Activated naive CD4-positive, alpha-beta T cell (primary cell): ENCODE measurements around the gene SCRT2.
"Not testable (repeated sequence)": the region's sequence is repeated elsewhere in the genome, so short reads cannot be mapped to it uniquely, and the experiment has no call there.

ENCODE experiments used
- DNase-seq, 4 experiments: peaks; one replicate each; lab custom pipeline; 2025; lab: John Stamatoyannopoulos, UW

SCRT2 gene

DNA sequence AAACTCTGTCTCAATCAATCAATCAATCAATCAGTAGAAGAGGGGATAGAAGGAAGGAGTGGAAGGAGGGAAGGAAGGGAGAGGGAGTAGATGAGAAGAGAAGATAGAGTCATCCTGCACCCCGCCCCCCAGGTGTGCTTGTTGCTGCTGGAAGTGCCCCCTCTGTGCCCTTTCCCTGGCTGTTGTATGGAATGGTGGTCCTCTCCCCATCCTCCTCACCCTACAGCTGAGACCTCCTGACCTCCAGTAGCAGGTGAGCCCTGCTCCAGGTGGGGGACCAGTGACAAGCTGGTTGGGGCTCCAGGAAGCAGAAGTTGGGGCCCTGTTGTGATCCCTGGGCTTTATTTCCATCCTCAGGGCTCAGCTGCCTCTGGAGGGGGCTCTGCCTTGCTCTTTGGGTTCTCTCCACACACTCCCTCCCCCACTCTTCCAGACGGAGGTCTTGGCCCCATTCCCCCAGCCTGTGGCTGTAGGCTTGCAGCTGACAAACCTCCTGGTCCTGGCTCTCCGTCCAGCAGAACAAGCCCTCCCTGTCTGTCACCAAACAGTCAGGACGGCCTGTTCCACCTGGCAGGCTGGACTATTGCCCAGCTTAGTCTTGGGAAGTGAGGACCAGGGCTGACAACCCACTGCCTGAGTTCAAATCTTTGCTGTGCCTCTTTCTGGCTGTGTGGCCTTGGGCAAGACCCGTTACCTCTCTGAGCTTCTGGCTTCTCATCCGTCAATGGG is 26.0 kb upstream of the SCRT2 start:
- no peak for DNase-seq

DNA sequence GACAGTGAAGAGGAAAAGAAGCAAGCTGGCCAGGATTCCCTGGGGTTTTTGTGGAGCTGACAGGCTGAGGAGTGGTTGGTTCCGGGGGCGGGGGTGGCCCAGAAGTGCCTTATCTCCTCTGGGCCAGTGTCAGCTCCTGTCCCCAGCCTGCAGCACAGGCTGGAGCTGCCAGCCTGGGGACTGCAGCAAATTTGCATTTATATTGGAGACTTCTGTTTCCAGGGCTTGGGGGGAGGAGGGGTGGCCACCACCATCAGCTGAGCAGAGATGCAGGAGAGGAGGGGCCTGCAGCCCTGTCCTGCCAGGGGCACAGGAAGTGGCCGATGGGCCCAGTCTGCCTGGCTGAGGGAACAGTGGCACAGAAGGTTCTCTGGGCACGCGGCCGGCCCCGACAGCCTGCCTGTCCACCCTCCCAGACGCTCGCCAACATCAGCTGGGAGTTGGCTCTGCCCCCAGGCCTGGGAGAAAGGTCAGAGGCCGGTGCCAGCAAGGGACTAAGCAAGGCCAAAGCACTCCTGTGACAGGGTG is 24.3 kb upstream of the SCRT2 start:
- no peak for DNase-seq

DNA sequence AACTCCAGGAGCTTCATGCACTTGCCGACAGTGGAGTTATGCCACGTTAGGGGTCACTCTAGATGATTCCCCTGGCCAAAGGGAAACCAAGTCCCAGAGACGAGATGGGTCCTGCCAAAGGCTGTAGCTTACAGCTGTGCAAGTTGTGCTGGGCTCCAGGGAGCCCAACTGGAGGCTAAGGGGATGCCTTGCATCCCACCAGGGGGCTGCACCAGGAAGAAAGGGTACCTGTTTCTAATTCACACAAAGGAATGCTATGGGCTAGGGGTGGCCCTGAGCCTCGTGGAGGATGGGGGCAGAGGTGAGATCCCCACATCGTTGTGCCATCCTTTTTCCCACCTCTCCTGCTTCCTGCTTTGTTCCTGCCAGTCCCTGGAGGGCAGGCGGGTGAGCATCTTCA is 23.7 kb upstream of the SCRT2 start:
- DNase-seq, result no peak

DNA sequence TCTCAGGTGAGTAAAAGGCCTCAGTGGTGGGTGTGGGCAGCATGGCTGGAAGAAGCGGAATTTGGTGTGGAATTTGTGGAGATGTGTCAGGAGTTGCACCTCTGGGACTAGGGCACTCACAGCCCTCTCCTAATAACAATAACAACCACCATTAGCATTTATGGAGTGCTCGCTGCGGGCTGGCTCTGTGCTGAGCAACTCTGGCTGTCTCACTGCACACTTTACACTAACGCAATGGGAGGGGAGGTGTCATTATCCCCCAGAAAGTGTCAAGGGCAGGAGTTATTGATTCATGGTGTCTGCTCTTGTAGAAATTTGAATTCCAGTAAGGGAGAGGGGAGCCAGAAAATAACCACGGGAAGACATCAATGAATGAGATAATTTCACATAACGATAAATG is 22.7 kb upstream of the SCRT2 start:
- DNase-seq, result no peak

DNA sequence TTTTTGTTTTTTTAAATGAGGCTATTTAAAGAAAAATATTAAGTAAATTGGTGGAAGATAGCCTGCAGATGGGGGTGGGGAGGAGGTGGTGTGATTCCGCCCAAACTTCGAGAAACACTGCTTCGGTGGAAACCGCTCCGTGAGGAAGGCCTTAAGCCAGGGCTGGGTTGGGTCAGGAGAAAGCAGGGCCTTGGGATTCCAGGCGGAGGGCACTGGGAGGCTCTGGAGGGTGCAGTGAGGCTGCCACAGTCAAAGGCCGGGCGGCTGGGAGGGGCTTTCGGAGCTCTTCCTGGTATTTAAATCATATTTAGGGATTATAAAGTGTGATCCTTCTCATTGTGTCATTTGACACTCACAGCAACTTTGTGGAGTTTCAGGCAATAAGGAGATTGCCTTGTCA is 22.2 kb upstream of the SCRT2 start:
- DNase-seq, result no peak

DNA sequence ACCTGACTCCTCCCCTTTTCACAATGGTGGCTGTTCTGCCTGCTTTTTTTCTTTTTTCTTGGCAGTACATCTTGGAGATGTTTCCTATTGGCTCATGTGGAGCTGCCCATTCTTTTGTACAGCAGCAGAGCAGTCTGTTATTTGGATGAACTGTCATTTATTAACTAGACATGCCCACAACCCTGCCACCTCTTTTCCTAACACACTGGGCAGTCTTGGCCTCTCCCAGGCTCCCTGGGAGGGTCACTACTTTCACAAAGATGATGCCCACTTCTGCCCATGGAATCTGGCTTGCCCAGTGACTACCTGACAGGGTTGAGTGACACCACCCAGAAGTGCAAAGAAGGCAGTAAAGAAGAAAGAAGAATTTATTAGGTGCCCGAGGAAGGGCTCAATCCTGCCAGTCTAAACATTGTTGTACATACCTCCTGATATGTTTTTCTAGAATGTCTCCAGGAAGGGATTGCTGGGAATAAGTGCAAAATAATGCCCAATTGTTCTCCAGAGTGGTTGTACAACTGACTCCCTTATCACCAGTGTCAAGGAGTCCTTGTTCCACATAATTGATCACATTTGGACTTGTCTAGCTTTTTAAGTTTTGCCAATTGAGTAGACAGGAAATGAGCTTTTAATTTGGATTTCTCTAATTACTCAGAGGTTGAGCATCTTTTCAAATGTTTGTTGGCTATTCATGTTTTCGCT is 19.7 kb upstream of the SCRT2 start:
- DNase-seq, result no peak

DNA sequence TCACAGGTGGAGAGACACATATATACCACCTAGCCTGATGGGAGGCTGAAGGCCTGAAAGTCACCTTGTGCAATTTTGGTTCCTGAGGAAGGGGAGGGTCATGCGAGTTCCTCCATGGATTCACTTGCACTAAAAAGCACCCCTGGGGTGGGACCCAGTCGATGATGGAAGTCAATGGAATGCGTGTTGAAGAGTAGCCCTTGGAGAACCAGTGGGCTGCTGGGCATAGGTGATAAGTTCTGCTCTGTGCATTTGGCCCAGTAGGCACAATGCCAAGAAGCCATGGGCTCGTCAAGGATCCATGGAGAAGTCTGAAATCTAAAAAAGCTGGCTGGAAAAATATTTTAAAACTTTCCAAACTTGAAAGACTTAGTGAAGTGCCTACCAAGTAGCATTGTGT is 18.9 kb upstream of the SCRT2 start:
- no peak for DNase-seq

DNA sequence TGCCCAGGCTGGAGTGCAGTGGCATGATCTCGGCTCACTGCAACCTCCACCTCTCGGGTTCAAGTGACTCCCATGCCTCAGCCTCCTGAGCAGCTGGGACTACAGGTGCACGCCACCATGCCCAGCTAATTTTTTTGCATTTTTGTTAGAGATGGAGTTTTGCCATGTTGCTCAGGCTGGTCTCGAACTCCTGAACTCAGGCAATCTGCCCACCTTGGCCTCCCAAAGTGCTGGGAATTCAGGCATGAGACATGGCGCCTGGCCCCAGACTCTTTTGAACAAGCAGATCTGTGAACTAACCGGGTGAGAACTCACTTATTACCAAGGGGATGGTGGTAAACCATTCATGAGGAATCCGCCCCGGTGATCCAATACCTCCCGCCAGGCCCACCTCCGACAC is 18.2 kb upstream of the SCRT2 start:
- DNase-seq, result not testable (repeated sequence)

DNA sequence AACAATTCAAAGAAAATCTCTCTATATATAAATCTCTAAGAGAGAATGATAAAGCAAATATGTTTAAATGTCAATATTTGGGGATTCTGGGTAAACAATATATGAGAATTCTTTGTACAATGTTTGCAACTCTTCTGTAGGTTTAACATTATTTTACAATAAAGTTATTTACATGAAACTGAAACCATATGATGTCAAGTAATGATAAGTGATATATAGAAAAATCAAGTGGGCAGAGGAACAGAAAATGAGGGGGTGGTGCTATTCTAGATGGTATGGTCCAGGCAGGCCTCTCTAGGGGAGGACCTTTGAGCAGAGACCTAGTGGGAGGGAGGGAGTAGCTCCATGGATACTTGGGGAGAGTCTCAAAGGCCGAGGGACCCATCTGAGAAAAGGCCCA is 16.4 kb upstream of the SCRT2 start:
- no peak for DNase-seq

DNA sequence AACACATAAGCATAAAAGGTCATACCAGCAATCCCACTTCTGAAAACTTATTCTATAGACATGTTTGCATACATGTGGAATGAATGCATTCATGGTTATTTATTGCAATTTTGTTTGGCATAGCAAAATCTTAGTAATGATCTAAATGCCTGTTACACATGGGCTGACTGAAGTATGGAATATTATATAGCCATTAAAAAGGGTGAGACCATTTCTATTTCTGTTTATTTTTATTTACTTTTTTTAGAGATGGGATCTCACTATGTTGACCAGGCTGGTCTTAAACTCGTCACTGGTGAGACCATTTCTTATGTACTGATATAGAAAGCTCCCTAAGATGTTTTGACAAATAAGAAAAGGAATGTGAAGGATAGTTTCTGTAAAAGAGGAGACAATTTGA is 14.3 kb upstream of the SCRT2 start:
- DNase-seq, result no peak

DNA sequence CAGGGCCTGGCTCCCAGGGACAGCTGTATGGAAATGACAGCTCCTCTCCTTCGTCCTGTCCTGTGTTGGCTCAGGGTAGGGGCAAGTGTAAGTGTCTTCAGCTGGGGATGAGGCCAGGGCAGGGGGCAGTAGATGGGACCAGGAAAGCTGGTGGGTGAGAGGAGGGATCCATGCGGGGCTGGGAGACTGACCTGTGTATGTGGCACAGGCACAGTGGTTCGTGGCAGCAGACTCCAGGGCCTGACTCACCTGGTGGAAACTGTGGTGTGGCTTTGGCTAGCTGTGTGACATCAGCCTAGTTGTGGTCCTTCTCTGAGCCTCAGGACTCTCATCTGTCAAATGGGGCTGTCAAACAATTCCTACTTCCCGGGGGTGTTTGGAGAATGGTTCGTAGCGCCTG is 13.7 kb upstream of the SCRT2 start:
- no peak for DNase-seq

DNA sequence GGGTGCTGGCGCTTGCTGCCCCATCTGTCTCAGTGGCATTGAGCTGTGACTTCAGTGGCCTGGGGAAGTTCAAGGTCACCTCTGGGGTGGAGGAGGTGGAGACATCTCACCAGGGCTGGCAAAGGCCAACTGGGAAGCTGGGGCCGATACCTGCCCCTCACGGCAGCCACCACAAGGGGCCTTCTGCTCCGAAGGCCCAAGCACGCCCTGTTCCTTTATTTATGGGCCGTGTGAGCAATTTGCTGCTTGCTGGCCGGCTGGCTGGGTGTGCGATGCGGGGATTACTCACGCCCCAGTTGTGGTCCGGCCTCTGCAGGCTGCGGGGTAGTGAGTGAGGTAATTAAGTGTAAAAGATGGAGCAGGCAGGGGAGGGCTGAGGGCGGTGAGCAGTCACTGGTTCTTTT is 13.2 kb upstream of the SCRT2 start:
- no peak for DNase-seq

DNA sequence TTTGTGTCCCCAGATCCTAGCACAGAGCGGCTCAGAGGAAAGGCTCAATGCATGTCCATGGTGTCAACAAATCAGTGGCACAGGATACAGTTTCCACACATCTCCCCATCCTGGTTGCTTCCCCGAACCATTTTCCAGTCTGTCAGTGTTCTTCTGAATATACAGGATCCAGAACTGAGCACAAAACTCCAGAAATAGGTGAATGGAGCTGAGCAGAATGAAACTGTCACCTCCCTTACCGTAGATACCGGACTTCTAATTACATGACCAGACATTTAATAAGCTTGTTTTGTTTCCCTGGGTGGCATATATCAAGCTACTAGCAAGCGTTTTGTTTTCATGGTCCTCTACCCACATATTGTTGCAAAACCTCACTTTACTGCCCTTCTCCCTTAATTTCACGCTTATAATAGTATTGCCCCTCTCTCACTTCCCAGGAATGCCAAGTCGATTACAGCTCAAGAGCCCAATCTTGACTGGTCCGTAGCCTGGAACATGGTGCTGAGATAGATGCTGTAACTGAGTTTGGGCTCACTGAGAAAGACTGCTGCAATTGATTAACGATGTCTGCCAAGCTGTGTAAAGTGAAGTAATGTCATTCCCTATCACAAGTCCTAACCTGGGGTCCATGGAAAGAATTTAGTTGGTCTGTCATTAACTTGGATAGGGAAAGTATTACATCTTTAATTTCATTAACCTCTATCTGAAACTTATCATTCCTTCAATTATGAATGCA is 12.0 kb upstream of the SCRT2 start:
- no peak for DNase-seq

DNA sequence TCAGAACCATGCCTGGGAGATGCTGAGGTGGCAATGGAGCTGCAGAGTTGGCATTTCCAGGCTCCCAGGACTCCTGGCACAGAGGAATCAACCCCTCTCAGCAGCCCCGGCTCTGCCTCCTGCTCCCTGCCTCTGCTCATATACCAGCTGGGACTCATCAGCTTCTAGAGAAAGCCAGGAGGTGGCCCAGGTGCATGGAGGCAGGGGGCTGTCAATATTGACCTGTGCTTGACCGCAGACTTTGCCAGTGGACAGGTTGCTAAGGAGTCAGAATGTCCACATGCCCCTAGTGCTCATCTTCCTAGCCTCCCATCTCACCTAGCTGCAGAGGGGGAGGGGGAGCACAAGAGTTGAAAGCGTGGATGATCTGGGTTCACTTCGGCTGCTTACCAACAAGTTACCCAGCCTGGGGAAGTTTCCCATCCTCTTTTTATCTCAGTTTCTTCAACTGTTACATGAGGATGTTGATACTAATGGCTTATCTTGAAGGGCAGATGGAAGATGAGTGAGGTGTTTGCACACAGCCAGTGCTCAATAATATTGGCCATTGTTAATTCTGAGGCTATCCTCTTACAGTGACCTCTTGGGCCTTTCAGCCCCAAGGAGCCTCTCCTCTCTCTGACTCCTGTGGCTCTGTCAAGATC is 9.2 kb upstream of the SCRT2 start:
- no peak for DNase-seq

DNA sequence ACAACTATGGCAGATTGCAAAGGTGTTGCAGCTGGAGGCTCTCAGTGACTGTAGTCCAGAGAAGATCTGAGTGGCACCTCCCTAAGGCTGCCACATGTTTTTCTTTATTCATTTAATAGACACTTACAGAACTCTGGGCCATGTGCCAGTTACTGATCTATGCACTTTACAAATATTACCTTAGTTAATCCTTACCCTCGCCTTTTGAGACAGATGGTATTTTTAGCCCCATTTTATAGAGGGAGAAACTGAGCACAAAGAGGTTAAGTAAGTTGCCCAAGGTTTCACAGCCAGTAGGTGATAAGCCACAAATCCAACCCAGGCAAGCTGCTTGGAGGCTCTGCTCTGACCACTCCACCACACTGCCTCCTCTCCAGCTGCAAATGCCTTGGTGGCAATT is 6.5 kb upstream of the SCRT2 start:
- DNase-seq, result no peak

DNA sequence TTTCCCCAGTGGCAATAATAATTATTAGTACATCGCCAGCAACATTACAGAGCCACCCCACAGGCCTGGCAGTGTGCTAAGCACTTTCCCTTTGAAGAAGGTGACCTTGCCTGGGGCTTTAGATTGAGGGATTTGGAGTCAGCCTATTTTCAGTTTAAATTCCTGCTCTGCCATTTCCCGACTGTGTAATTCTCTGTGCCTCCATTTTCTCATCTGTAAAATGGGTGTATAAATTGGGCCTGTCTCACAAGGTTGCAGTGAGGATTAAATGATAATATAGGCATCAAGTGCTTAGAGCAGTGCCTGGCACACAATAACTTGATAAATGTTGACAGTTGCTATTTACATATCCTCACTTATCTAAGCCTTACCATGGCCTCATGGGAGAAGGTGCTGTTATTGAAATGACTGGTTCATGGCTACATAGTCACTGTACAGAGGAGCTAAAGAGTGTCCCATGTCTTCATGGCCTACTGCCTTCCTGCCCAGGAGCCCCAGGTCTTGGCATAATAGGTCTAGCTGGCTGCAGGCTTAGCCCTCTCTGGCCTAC is 5.1 kb upstream of the SCRT2 start:
- DNase-seq, result no peak

DNA sequence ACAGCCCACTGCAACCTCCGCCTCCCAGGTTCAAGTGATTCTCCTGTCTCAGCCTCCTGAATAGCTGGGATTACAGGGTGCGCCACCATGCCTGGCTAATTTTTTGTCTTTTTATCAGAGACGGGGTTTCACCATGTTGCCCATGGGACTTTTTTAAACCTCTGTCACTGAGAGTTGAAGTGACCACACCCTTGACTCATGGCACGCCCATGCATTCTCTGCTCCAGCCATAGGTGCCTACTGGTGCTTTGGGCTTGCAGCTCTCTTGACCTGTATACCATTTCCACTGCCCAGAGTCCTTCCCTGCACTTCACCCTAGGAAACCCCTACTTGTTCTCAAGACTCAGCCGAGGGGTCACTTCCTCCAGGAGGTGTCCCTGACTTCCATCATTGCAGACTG is 2.4 kb upstream of the SCRT2 start:
- no peak for DNase-seq

DNA sequence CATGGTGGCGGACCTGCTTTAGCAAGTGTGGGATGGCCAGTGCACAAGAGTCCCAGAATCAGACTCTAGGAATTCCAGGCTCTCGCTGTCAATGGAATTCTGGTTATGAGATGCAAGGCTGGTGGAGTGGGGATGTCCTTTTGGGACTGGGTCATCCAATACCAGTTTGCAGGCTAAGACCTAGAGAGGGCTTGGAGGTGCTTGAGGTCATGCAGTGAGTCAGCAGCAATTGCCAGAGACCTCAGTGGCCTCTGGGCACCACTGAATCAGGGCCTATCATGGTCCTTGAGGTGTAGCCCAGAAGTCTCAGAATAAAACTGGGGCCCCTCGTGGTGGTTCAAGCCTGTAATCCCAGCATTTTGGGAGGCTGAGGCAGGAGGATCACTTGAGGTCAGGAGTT is 1.4 kb upstream of the SCRT2 start:
- no peak for DNase-seq

DNA sequence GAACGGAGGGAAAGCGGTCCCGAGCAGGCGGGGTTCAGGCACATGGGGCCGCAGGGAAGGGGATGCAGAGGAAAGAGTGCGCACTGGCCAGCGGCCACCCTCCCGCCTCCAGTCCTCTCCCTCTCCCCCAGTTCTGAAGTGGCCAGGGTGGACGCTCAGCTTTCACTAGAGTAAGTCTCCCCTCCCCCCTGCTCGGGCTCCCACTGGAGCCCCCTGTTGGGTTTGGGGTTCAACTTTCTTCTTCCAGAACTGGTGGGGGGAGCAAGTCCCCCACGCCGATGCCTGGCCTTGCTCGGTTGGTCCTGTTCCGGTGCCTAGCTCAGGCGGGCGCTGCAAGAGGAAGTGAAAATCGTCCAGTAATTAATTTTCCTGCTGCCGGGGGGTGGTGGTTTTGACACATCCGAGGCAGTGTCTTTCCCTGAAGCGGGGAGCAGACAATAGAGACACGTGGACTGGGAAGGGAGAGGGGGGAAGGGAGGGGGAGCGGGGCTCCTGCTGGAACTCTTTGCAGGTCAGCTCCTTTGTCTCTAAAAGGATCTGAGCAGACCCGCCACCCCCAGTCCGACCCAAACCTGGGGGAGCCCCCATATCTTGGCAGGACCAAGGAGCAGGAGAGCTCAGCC is 824 bp upstream of the SCRT2 start:
- no peak for DNase-seq

DNA sequence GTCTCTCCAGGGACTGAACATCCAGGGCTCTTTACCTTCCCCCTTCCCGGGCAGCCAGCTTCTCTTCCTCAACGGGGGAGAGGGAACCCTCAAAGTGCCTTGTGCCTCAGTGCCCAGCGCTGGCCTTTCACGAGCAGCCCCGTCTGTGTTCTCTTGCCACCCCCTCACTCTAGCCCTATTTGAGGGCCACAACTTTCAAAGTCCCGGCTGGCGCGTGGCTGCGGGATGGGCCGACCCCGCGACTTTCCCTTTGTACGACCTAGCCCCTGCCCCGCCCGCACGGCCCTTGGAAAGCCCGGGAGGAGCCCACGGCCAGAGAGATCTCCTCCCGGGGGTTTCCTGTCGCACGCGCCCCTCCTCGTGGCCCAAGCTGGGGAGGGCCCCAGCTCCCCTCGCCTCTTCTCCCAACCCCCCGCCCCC is 559 bp downstream of the SCRT2 start:
- DNase-seq, result no peak

DNA sequence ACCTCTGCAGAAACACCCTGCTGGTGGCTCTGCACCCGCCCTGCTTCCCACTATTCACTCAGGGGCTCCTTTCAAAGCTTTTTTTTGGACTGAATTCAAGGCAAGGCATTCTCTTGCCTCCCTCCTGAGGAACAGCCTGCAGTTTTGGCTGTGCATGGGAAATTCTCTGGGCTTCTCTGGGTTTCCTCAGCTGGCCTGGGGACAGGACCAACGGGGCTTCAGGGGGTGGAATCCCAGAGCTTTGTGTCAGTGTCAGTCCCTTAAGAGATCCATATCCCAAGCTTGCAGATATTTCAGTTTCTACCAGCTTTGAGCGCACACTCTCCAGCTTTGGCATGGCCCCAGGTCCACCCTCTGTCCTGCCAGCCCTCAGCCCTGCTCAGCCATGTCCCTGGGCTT is 2.0 kb downstream of the SCRT2 start:
- no peak for DNase-seq
